ENCODE results near the gene VMP1. TPM values are rescaled to one million over a fixed set of nuclear protein-coding genes. Genes with fewer than 3 reads are reported as not detected.

Gene VMP1
- total and polyA plus RNA-seq, 2 of the 13 experiments (the other 11 are each of a cell fraction or from before 2014, with no cell fraction given) = 186 to 271 TPM

DNA sequence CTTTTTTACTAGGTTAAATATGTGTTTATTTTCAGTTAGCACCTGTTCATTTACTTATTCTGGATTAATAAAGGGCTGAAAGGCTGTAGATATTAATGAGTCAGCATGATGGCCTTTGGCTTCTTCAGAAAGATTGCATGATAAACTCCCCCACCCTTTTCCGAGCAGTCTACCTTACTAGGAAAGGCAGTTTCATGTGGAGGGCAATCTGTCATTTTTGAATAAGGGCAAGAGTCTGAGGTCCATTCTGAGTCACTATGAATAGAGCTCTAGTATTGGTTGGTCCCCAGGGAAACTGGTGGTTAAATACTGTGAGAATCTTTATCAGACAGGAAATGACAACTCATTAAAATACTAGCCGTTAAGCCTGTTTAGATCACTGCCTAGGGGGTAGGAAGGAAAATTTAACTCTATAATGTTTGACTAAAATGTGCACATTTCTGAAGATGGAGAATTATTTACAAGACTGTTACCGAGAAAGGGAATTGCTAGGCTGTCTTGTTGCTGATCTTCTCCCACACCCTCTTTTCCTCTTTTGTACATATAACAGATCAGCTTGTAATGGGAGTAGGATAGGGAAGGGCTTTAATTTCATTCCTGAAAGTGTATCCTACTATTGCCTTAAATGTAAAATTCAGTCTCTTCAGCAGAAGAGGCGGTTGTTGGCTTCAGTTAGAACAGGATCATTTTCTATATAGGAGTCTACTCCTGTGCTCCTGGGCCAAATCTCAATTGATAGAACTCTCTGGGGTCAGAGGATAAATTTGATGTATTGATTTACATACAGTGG lies 122.0 kb downstream of the VMP1 start (continued):
- TF ChIP-seq CHD4 (IDR thresholded peaks at IDR 0.05; ENCODE audit: borderline replicate concordance, low read length) (peak; percentile 44; the same call in 1 of the 2 replicates), ZNF547 (CRISPR knock-in tag; IDR thresholded peaks at IDR 0.05) (no peak), ZSCAN31 (CRISPR knock-in tag; IDR thresholded peaks at IDR 0.05; ENCODE audit: low read depth) (no peak), MEF2D (CRISPR knock-in tag; IDR thresholded peaks at IDR 0.05) (peak; percentile 48; the same call in 1 of the 2 replicates), RFXAP (CRISPR knock-in tag; IDR thresholded peaks at IDR 0.05; ENCODE audit: borderline replicate concordance) (no peak), ZBTB8A (CRISPR knock-in tag; IDR thresholded peaks at IDR 0.05; ENCODE audit: borderline replicate concordance, low read depth) (no peak), GPN1 (CRISPR knock-in tag; IDR thresholded peaks at IDR 0.05; ENCODE audit: borderline replicate concordance) (no peak), THYN1 (CRISPR knock-in tag; IDR thresholded peaks at IDR 0.05; ENCODE audit: borderline replicate concordance, low read depth) (0 out of 2 replicates have a peak, but pooled peaks have one; percentile 38), RAD51 (IDR thresholded peaks at IDR 0.05; ENCODE audit: borderline replicate concordance) (no peak), ZNF253 (CRISPR knock-in tag; IDR thresholded peaks at IDR 0.05; ENCODE audit: borderline replicate concordance) (no peak), MTA1 (CRISPR knock-in tag; IDR thresholded peaks at IDR 0.05; ENCODE audit: borderline replicate concordance) (no peak), ZNF20 (CRISPR knock-in tag; IDR thresholded peaks at IDR 0.05) (no peak), FLYWCH1 (CRISPR knock-in tag; IDR thresholded peaks at IDR 0.05) (no peak), ZNF331 (CRISPR knock-in tag; IDR thresholded peaks at IDR 0.05) (0 out of 2 replicates have a peak, but pooled peaks have one; percentile 30), PRPF4 (IDR thresholded peaks at IDR 0.05; ENCODE audit: low read depth, low read length, poor library complexity, severe bottlenecking) (no peak), ELF1 (CRISPR knock-in tag; IDR thresholded peaks at IDR 0.05) (no peak), KLF6 (CRISPR knock-in tag; IDR thresholded peaks at IDR 0.05) (0 out of 2 replicates have a peak, but pooled peaks have one; percentile 32), ZNF781 (CRISPR knock-in tag; IDR thresholded peaks at IDR 0.05; ENCODE audit: borderline replicate concordance, not compliant biosample characterization) (no peak), NFYC (CRISPR knock-in tag; IDR thresholded peaks at IDR 0.05) (peak; percentile 56), ZNF143 (CRISPR knock-in tag; IDR thresholded peaks at IDR 0.05) (no peak), KLF9 (CRISPR knock-in tag; IDR thresholded peaks at IDR 0.05; ENCODE audit: low read depth) (no peak), PCBP2 (optimal IDR thresholded peaks at IDR 0.05; ENCODE audit: low read depth, low read length, poor library complexity, severe bottlenecking) (no peak), ATAD3A (CRISPR knock-in tag; IDR thresholded peaks at IDR 0.05) (no peak), ZNF382 (CRISPR knock-in tag; IDR thresholded peaks at IDR 0.05; ENCODE audit: borderline replicate concordance) (no peak), MEIS1 (CRISPR knock-in tag; IDR thresholded peaks at IDR 0.05; ENCODE audit: borderline replicate concordance) (no peak), CHCHD3 (CRISPR knock-in tag; IDR thresholded peaks at IDR 0.05) (no peak), ZNF350 (CRISPR knock-in tag; IDR thresholded peaks at IDR 0.05; ENCODE audit: borderline replicate concordance, low read depth) (no peak), XRCC5 (optimal IDR thresholded peaks at IDR 0.05; ENCODE audit: low read length) (no peak), ZNF598 (CRISPR knock-in tag; IDR thresholded peaks at IDR 0.05; ENCODE audit: borderline replicate concordance) (no peak)
- TF ChIP-seq, protein P1, sequence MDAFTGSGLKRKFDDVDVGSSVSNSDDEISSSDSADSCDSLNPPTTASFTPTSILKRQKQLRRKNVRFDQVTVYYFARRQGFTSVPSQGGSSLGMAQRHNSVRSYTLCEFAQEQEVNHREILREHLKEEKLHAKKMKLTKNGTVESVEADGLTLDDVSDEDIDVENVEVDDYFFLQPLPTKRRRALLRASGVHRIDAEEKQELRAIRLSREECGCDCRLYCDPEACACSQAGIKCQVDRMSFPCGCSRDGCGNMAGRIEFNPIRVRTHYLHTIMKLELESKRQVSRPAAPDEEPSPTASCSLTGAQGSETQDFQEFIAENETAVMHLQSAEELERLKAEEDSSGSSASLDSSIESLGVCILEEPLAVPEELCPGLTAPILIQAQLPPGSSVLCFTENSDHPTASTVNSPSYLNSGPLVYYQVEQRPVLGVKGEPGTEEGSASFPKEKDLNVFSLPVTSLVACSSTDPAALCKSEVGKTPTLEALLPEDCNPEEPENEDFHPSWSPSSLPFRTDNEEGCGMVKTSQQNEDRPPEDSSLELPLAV (CRISPR knock-in tag; conservative IDR thresholded peaks at IDR 0.05; ENCODE audit: low read depth) = no peak
- TF ChIP-seq, protein P2, sequence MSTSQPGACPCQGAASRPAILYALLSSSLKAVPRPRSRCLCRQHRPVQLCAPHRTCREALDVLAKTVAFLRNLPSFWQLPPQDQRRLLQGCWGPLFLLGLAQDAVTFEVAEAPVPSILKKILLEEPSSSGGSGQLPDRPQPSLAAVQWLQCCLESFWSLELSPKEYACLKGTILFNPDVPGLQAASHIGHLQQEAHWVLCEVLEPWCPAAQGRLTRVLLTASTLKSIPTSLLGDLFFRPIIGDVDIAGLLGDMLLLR (CRISPR knock-in tag; IDR thresholded peaks at IDR 0.05) = no peak
